Measurements from ENCODE around the gene SFMBT2. TPM values are rescaled to one million over a fixed set of nuclear protein-coding genes. Genes with fewer than 3 reads are reported as not detected.

SFMBT2 gene
- total RNA-seq, 1 donor from 2014 or later = 22.3 TPM

- DNase-seq (no peak), ATAC-seq (no peak)
- TF ChIP-seq CTCF (IDR thresholded peaks at IDR 0.05) = no peak
- Histone ChIP-seq H3K27ac (no peak overlapping the region), H3K9me3 (no peaks in the 10 kb centered on the region), H3K36me3 (peaks cover 11% of the 10 kb centered on the region), H3K4me1 (no peaks in the 10 kb centered on the region), H3K27me3 (ENCODE audit: low read depth) (no peaks in the 10 kb centered on the region), H3K4me3 (no peak overlapping the region)
- intact Hi-C loops (cut with DNase I) = no loop called here
Measured at GRCh38 chr10:7380704-7381241, 30.1 kb downstream of the SFMBT2 start.

GRCh38 chr10:7378602-7379403 lies 32.0 kb downstream of the SFMBT2 start:
- no peak overlapping the region for H3K27ac ChIP-seq
- intact Hi-C loops (cut with DNase I) = no loop called here
- TF ChIP-seq CTCF (IDR thresholded peaks at IDR 0.05) = no peak
- no peaks in the 10 kb centered on the region for H3K27me3 ChIP-seq (ENCODE audit: low read depth)
- DNase-seq (no peak), ATAC-seq (no peak)
- no peak overlapping the region for H3K4me3 ChIP-seq
- H3K36me3 ChIP-seq = peaks cover 13% of the 10 kb centered on the region
- no peaks in the 10 kb centered on the region for H3K9me3 ChIP-seq
- no peaks in the 10 kb centered on the region for H3K4me1 ChIP-seq

- no peak overlapping the region for H3K27ac ChIP-seq
- H3K36me3 ChIP-seq = peaks cover 22% of the 10 kb centered on the region
- DNase-seq = no peak
- no peaks in the 10 kb centered on the region for H3K4me1 ChIP-seq
- H3K27me3 ChIP-seq (ENCODE audit: low read depth) = no peaks in the 10 kb centered on the region
- no peak for ATAC-seq
- H3K4me3 ChIP-seq = no peak overlapping the region
- TF ChIP-seq CTCF (IDR thresholded peaks at IDR 0.05) = no peak
- no peaks in the 10 kb centered on the region for H3K9me3 ChIP-seq
- intact Hi-C loops (cut with DNase I) = no loop called here
Measured at GRCh38 chr10:7377614-7378248, 33.1 kb downstream of the SFMBT2 start.

- no peak for ATAC-seq
- Histone ChIP-seq H3K27me3 (ENCODE audit: low read depth) (no peaks in the 10 kb centered on the region), H3K36me3 (peaks cover 14% of the 10 kb centered on the region), H3K27ac (no peak overlapping the region), H3K4me3 (no peak overlapping the region), H3K4me1 (no peaks in the 10 kb centered on the region), H3K9me3 (no peaks in the 10 kb centered on the region)
- TF ChIP-seq CTCF (IDR thresholded peaks at IDR 0.05) = no peak
- intact Hi-C loops (cut with DNase I) = no loop called here
- no peak for DNase-seq
Measured at GRCh38 chr10:7374795-7375194, 36.0 kb downstream of the SFMBT2 start.

- DNase-seq (no peak), ATAC-seq (no peak)
- Histone ChIP-seq H3K27ac (no peak overlapping the region), H3K9me3 (no peaks in the 10 kb centered on the region), H3K4me1 (no peaks in the 10 kb centered on the region), H3K36me3 (peaks cover 23% of the 10 kb centered on the region), H3K27me3 (ENCODE audit: low read depth) (no peaks in the 10 kb centered on the region), H3K4me3 (no peak overlapping the region)
- intact Hi-C loops (cut with DNase I) = no loop called here
- no peak for TF ChIP-seq CTCF (IDR thresholded peaks at IDR 0.05)
Measured at GRCh38 chr10:7373039-7373438, 37.8 kb downstream of the SFMBT2 start.
